EH (cell line): ENCODE data around the gene CRIP1.

Experiments
- DNase-seq: peaks from one replicate; pipeline ENCODE4 v3.0.0-alpha.2; 2015; ENCODE audit warnings: low read depth

The CRIP1 gene

DNA sequence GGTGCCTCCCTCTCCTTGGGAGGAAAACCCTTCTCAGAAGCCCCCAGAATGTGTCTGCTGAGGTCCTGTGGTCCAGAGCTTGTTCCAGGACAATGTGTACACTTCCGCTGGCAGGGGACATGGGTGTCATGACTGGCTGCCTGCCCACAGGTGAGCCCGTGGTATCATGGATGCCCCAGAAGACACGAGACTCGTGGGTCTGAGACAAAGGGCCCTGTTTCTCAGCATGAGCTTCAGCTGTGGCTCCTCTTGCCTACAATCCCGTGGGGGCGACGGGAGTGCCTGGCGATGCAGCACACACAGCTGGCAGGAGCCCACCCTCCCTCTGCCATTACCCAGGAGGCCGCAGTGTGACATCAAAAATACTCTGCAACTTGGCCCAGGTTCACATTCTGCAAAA lies 46.7 kb downstream of the CRIP1 start:
- DNase-seq = no peak

DNA sequence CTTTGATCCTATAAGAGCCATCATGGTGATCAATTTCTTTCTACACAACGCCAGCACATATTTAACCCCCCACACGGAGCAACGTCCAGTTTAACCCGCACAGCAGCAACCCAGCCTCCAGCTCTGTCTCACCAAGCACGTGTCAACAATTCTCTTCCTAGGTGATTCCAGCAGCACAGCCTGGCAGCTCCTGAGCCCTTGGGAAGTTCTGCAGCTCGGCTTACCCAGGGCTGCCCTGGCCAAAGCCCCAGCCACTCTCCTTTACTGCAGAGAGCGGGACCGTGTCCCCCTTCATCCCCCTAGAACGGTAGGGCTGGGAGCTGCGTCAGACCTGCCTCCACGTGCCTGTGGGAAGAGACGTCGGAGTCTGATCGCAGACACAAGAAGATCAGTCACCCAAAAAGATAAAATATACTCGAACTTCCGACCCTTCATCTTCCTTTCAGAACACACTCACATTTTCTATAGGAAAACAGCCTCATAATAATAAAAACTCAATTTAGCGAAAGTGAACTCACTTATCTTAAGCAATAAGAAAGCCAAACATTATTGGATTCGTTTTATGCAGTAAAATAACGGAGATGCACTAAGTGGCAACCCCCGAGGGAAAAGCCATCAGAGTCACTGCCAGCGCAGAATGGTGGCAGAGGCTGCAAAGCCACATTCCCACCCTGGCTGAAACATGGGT lies 47.3 kb downstream of the CRIP1 start:
- DNase-seq = no peak

DNA sequence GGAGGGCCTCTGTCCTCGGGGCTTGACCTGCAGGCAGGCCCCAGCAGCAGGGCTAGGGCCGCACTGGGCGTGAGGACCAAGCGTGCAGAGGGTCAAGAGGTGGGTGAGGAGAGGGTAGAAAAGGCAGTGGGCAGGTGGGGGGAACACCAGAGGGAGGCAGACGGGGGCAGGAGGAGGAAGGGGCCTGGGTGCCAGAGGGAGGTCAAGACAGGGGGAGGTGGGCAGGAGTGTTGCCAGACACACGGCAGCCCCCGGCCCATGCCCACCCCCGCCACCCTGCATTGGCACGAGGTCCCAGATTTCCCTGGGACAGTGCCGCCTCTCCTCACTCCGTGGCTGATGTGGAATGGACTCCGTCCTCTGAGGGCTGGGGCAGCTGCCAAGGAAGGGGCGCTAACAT lies 47.9 kb downstream of the CRIP1 start:
- no peak for DNase-seq

DNA sequence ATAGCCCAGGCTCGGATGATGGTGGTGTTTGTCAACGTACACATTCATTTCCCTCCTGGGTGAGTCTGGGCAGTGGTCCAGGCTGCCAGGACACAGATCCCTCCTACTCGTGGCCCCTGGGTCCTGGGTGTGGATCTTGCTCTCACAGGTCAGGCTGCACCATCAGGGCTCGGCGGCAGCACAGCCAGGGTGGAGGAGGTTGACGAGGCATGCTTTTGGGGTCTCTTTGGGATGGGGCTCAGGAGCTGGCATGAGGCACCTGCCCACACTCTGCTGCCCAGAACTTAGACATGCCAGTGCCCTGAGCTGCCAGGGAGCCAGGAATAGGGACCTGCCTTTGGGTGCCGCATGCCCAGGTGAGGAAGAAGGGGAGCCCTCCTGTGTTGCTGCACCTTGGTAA lies 49.4 kb downstream of the CRIP1 start:
- DNase-seq = no peak

DNA sequence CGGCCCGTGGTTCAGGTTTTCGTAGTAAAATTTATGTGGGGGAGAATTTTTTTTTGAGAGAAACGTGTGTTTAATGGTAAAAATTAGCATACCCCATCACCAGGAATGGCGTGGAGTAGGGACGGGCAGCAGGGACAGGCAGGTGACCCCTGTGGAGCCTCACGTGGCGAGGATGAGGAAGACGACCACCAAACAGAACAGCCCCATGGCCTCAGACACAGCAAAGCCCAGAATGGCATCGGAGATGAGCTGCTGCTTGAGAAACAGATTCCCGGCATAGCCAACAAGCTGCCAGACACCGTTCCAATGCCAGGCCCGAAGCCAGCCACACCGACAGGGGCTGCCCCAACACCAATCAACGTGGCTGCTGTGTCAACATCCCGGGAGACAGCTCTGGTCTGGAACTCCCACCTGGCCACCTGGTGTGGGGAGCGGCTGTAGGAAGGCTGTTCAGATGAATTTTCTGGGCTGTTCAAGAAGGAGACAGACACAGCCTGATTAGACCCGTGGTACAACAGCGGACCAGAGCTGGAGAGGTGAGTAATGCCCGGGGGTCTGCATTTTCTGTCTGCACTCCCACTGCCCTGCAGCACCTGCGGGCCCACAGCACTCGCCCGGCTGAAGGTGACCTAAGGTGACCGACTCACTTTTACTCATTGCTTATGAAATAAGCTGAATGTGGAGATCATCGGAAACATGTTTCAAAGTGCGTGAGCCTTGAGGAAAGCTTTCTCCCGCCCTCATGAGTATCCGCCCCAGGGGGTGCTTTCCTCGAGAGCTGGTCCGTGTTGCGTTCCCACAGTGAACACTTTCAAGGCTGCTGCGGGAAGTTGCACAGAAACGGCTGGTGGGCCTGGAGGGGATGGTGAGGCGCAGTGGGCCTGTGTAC lies 50.2 kb downstream of the CRIP1 start:
- DNase-seq = no peak

DNA sequence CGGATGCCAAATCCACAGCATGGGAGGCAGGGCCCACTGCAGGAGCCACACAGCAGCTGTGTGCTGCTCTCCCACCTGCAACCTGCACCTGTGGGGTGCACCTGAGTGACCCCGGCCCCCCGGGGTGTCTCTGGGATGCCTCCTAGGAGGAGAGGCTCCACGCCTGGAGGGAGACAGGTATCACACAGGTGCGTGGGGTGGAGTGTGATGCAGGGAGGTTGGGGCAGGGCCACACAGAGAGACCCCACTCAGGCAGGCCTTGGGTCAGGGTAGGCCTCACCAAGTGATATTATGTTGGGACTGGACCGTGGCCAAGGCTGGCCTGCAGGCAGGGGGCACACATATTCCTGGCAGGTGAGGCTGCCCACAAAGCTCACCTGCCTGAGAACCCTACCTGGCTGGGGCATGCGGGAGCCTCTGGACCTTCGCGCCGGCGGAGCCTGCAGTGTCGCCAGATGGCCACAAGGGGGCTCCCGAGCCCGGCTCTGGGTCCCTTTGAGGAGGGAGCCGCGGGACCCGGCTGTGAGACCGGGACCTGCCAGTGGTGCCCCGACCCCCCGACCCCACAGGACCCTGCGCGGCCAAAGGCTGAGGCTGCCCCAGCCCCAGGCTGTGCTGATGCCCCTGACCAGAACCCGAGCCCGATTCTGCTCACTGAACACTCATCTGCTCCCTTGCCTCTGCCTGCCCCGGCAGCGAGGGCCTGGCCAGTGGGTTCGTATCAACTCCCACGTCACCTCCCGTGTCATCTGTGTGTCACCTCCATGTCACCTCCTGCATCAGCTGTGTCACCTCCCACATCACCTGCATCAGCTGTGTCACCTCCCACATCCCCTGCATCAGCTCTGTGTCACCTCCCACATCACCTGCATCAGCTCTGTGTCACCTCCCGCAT lies 51.1 kb downstream of the CRIP1 start:
- peak; percentile 30 for DNase-seq
